Daoy (cell line): ENCODE data around the gene PLEKHM1. TPM values are rescaled to one million over a fixed set of nuclear protein-coding genes. Genes with fewer than 3 reads are reported as not detected.
"Not testable (repeated sequence)": the region's sequence is repeated elsewhere in the genome, so short reads cannot be mapped to it uniquely, and the experiment has no call there.

Source experiments
- DNase-seq: peaks from one replicate; pipeline ENCODE4 v3.0.0-alpha.2; 2015; ENCODE audit warnings: low read depth
- total RNA-seq: library from RNA; depleted of rRNA; stranded (reverse); fragments of >200 nt; shearing (Covaris generic); gene quantifications from 2 replicates; pipeline ENCODE4 v1.2.3, GENCODE V29; 2014

The PLEKHM1 gene
- total RNA-seq, 1 experiment from 2014 or later: 7.7 TPM

GRCh38 chr17:45441526-45442310 lies 48.8 kb downstream of the PLEKHM1 start:
- DNase-seq: no peak

GRCh38 chr17:45440839-45441515 lies 49.5 kb downstream of the PLEKHM1 start:
- not testable (repeated sequence) for DNase-seq

DNA sequence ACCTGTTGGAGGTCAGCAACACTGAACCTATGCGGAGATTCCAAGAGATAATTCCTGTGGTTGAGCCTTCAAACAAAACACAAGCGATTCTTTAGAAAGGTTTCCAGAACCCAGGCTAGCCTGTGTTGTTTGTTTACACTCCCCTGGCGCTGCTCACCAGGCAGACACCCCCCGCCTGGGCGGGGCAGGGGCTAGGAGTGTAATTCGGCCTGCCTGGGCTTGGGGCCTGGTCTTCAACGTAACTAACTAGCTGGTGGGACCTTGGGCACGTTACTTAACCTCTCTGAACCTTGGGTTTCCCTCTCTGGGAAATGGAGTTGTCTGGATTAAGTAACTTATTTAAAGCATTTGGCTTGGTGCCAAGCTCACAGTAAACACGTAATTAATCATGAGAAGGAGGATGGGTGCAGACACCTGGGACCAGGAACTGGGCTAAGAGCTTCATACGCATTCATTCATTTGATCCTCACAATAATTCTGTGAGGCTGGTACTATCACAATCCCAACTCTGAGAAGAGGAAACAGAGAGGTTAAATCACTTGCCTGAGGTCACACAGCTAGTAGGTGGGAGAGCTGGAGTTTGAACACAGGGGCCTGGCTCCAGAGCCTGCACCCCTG lies 50.3 kb downstream of the PLEKHM1 start:
- DNase-seq: no peak

GRCh38 chr17:45438931-45439610 lies 51.5 kb downstream of the PLEKHM1 start:
- DNase-seq: no peak

DNA sequence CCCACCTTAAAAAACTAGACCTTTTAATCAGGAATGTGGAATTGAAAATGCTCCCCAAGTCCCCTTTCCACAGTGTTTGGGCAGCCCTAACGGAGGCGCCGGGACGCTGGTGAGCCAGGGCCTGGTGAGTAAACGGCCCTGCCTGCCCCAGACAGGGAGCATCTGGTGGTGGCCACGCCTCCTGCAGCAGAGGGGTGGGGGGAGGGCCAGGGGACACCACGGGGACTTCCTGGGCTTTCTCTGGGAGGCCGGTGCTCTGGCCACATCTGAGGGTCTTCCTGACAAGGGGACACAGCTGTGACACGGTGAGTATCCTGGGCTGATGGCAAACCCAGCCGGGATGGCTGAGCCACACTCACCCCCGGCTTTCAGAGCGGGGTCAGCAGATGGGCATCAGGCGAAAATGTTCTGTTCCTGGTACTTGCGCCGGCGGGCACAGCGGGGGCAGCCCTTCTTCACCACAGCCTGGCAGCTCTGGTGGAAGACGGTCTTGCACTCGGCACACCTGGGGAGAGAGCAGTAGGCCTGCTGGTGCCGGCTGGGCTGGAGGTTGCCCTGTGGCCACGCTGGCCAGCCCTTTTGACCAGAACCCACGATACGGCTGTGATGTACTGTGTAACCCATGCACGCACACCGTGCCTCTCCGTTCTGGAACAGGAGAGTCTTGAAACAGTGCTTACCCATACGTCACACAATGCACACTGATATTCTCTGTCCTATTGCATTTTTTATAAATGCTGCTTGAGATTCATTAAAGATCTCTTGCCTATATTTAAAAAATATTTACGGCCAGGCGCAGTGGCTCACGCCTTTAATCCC lies 52.8 kb downstream of the PLEKHM1 start:
- DNase-seq: no peak

GRCh38 chr17:45436625-45437464 lies 53.7 kb downstream of the PLEKHM1 start:
- no peak for DNase-seq

GRCh38 chr17:45436161-45436560 lies 54.4 kb downstream of the PLEKHM1 start:
- no peak for DNase-seq

- DNase-seq: no peak
Observed at GRCh38 chr17:45435481-45435880, 55.0 kb downstream of the PLEKHM1 start.

- DNase-seq: no peak
Observed at GRCh38 chr17:45433159-45433535, 57.4 kb downstream of the PLEKHM1 start.

DNA sequence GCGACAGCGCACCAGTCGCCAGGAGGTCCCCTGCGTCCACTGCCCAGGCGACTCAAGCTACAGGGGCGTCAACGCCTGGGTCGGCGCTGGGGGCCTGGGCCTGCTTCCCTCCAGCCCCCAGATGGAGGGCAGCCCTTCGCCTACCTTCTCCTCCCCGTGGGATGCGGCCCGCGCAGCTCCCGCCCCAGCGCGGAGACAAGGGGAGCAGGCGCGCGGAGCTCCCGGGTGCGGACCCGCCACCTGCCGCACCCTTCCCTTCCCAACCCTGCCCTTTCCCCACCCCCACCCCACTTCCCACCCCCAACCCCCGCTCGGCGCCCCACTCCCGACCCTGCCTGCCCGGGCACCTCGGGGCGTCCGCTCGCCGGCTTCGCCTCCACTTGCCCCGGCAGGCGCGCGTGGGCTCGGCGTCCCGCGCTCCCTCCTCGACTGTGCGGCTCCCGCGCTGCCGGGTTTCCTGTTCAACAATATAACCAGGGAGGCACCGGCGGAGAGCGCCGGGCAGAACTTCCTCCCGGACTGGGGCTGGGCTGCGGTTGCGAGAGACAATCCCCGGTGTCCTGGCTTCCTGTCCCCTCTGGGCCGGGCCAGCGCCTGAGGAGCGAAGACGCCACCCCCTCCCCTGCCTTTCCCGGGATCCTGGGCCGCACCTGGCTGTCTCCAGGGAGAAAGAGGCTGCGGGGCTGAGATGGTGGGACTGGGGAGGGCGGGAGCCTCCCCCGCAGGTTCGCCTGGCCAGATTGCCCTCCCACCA lies 57.9 kb downstream of the PLEKHM1 start, which contains the start of gene ARHGAP27:
Gene ARHGAP27 (minus strand): TSS at position 466 of the 754 bp plus-strand sequence. CDS start 2,591 bp downstream, outside the sequence.
- DNase-seq: no peak

- DNase-seq: peak; percentile 72
Observed at GRCh38 chr17:45431531-45432404, 58.8 kb downstream of the PLEKHM1 start.

DNA sequence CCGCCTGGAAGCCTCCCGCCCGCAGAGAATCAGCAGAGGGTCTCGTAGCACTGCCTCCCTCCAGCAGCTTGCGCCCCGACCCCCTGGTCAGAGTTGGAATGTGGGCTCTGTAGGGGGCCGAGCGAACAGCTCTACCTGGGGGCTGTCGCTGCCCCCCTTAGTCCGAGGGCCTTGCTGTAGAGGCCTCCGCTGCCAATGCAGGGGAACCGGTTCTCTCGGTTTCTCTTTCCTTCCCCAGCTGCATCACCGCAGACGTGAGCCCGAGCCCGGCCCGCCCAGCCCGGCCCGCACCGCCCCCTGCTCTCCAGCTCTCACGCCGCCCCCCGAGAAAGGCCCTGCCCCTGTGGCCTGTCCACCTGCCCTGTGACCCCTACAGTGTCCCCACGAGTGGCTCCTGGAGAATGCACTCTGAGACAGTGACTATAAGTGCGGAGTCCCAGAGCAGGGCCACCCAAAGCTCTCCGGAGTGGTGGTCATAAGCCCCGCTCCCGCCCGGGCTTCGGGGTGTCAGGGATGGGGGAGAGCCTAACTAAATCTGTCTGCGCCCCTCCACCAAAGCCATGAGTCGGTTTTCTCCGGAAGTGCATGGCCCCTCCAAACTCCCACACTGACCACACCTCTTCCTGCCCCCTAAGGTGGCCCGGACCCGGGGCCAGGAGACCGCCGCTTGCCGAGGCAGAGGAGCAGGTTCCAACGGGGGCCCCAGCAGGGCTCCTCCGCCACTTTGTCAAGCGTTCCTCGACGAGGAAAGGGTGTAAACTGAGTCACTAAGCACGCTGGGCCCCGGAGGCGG lies 59.6 kb downstream of the PLEKHM1 start:
- peak; percentile 33 for DNase-seq

DNA sequence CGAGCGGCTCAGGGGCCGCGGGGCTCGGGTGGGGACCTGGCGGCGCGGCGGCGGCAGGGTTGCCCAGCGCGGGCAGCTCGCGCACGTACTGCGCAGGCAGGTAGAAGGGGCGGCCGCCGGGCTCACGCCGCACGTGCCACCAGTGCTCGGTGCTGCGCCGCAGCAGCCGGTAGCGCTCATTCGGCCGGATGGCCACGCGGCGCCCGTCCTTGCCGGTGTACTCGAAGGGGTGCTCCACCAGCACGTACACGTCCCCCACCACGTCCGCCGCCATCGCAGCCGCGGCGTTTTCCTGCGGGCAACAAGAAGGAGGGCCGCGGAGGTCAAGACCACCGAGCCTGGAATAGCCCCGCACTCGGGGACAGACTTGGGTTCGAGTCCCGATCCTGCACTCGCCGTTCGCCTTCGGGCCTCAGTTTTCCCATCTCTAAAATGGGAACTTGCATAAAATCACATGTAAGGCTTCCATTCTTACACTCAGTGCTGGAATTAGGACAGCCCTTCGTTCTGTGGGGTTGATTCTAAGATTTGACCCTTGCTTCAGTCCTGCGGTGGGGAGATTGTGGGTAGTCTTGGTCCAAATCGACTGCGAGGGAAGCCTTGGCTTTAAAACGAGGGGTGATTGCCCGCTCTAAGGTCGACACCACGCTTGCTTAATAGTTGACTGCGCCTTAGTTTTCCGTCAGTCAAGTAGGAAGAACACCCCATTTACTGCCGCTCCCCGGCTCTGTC lies 60.3 kb downstream of the PLEKHM1 start:
- no peak for DNase-seq

- DNase-seq: peak; percentile 47
Observed at GRCh38 chr17:45429339-45430005, 61.0 kb downstream of the PLEKHM1 start.

- no peak for DNase-seq
Observed at GRCh38 chr17:45428931-45429338, 61.6 kb downstream of the PLEKHM1 start.

DNA sequence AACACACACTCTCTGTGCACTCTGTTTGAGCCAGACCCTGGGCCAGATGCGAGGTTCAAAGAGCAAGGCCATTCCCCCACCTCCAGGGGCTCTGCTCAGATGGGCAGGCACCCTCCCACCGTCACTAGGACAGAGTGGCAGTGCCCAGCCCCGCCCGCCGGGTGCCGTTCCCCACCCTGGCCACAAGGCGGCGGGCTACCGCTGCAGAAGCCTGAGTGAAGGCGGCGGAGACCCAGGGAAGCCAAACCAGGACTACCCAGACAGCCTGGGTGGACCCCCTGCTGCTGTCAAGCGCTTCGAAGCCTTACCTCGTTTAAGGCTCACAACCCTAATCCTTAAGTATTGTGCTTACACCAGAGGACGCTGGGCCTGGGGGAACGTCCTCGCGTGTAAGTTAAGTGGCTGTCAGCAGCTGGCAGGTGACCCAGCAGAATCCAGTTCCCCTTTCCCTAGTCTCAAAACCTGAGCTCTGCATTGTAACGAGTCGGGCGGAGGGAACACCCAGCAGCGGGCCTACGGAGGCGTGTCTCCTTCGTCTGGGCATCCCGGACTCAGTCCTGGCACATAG lies 62.4 kb downstream of the PLEKHM1 start:
- peak; percentile 83 for DNase-seq
